Uterus (tissue), 4 donors: ENCODE data around the gene RINL. TPM values are rescaled to one million over a fixed set of nuclear protein-coding genes. Genes with fewer than 3 reads are reported as not detected.
"Not testable (repeated sequence)": the region's sequence is repeated elsewhere in the genome, so short reads cannot be mapped to it uniquely, and the experiment has no call there.

ENCODE experiments used
- DNase-seq, 2 donors: peaks; one replicate each; pipeline ENCODE4 v3.0.0-alpha.2; 2019 to 2020
- H3K27ac ChIP-seq, 2 donors: fragments of 200-600 bp; sonication (generic); 1 replicate in 1 of 2; 2 replicates in 1 of 2; pipeline ENCODE4 v1.5.1; 2016 to 2018
- H3K27me3 ChIP-seq, 2 donors: fragments of 200-600 bp; sonication (generic); one replicate each; pipeline ENCODE4 v1.5.1; 2018 to 2019; ENCODE audit warnings: control low read depth in 1 of 2
- H3K36me3 ChIP-seq, 2 donors: fragments of 200-600 bp; sonication (generic); one replicate each; pipeline ENCODE4 v1.5.1; 2019; ENCODE audit warnings: control low read depth in 1 of 2
- H3K4me1 ChIP-seq, 2 donors: fragments of 200-600 bp; sonication (generic); one replicate each; pipeline ENCODE4 v1.5.1; 2018 to 2019; ENCODE audit warnings: control low read depth in 1 of 2
- H3K4me3 ChIP-seq, 2 donors: fragments of 200-600 bp; sonication (generic); 1 replicate in 1 of 2; 2 replicates in 1 of 2; pipeline ENCODE4 v1.5.1; 2018 to 2019; ENCODE audit warnings: mild to moderate bottlenecking in 1 of 2
- H3K9me3 ChIP-seq, 2 donors: fragments of 200-600 bp; sonication (generic); one replicate each; pipeline ENCODE4 v1.5.1; 2019; ENCODE audit warnings: control low read depth in 1 of 2
- POLR2A ChIP-seq, 2 donors: fragments of 450-650 bp; IDR thresholded peaks; one replicate each; pipeline ENCODE4 v1.6.1; 2016; ENCODE audit warnings: antibody characterized with exemption in 2 of 2, mild to moderate bottlenecking in 1 of 2, moderate library complexity in 1 of 2
- intact Hi-C: fragments of 100-400 bp; cut with DNase I; formaldehyde crosslinking; loops from one replicate; pipeline ENCODE4 v1.15.1; 2023; ENCODE audit warnings: low total_unique reads
- total RNA-seq, 4 donors: library from RNA; depleted of rRNA in 3 of 4; stranded (reverse); fragments of >200 nt in 3 of 4; gene quantifications; one replicate each; pipeline versions ENCODE4 v1.1.0 to v1.2.4, GENCODE V29; 2014 to 2023
- TF ChIP-seq, protein P1 (sequence below), 4 experiments: fragments of 200-600 bp in 2 of 4; fragments of 450-650 bp in 2 of 4; sonication (generic) in 2 of 4; IDR thresholded peaks; one replicate each; pipeline ENCODE4 v1.5.1; 2016 to 2019; ENCODE audit warnings: antibody characterized with exemption in 4 of 4, mild to moderate bottlenecking in 2 of 4, moderate library complexity in 1 of 4
- donor health status: DM: yes; HTN: yes; CAD: no.

Gene RINL
- total RNA-seq, 4 donors from 2014 or later: 3.3 to 308 (median 5.0) TPM

DNA sequence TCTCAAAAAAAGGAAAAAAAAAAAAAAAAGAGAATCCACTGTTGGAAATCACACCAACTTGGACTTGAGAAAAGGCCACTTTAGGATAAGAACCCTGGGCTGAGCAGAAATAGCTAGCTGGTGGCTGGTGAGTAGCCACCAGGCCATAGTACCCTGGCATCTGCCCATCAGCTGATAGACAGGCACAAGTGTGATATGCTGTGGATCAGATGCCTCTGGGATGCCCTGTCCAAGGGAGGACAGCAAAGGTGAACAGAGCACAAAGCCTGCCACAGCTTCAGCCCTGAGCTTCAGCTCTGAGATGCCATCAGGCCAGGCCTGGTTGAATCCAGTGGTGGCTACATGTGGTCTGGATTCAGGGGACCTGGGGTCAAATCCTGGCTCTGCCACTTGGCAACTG lies 12.6 kb upstream of the RINL start:
- Histone ChIP-seq H3K4me1 (no peaks in the 10 kb centered on the region), H3K36me3 (no peaks in the 10 kb centered on the region), H3K27me3 (no peaks in the 10 kb centered on the region), H3K9me3 (no peaks in the 10 kb centered on the region), H3K27ac (no peak overlapping the region), H3K4me3 (no peak overlapping the region)
- TF ChIP-seq, protein P1, sequence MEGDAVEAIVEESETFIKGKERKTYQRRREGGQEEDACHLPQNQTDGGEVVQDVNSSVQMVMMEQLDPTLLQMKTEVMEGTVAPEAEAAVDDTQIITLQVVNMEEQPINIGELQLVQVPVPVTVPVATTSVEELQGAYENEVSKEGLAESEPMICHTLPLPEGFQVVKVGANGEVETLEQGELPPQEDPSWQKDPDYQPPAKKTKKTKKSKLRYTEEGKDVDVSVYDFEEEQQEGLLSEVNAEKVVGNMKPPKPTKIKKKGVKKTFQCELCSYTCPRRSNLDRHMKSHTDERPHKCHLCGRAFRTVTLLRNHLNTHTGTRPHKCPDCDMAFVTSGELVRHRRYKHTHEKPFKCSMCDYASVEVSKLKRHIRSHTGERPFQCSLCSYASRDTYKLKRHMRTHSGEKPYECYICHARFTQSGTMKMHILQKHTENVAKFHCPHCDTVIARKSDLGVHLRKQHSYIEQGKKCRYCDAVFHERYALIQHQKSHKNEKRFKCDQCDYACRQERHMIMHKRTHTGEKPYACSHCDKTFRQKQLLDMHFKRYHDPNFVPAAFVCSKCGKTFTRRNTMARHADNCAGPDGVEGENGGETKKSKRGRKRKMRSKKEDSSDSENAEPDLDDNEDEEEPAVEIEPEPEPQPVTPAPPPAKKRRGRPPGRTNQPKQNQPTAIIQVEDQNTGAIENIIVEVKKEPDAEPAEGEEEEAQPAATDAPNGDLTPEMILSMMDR (IDR thresholded peaks at IDR 0.05): no peak
- TF ChIP-seq POLR2A (IDR thresholded peaks at IDR 0.05): no peak
- no peak for DNase-seq
- intact Hi-C loops: no loop called here

DNA sequence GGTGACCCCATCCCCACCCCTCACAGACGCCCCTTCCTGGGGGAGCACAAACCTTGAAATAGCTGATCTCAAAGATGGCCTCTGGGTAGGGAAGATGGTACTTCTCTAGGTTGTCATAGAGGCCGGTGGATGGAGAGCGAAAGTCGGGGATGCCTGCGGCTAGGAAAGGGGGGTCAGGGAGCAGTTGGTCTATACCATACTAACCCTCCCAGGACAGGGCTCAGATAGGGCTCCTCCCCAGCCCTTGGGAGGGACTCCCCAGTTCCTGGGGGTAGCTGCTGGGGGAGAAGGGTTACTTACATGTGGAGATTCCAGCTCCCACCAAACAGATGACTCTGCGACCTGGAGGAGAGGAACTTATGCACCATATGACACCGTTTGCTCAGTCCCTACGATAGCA lies 11.7 kb upstream of the RINL start:
- Histone ChIP-seq H3K4me1 (no peaks in the 10 kb centered on the region), H3K27ac (no peak overlapping the region), H3K27me3 (no peaks in the 10 kb centered on the region), H3K4me3 (no peak overlapping the region), H3K9me3 (no peaks in the 10 kb centered on the region), H3K36me3 (no peaks in the 10 kb centered on the region)
- TF ChIP-seq, protein P1 (IDR thresholded peaks at IDR 0.05): no peak
- TF ChIP-seq POLR2A (IDR thresholded peaks at IDR 0.05): no peak
- no peak for DNase-seq
- intact Hi-C loops: no loop called here

GRCh38 chr19:38888876-38889275 lies 10.8 kb upstream of the RINL start:
- Histone ChIP-seq H3K9me3 (no peaks in the 10 kb centered on the region), H3K36me3 (no peaks in the 10 kb centered on the region), H3K27ac (no peak overlapping the region), H3K4me3 (no peak overlapping the region), H3K4me1 (no peaks in the 10 kb centered on the region), H3K27me3 (no peaks in the 10 kb centered on the region)
- intact Hi-C loops: no loop called here
- TF ChIP-seq, protein P1 (IDR thresholded peaks at IDR 0.05): no peak
- TF ChIP-seq POLR2A (IDR thresholded peaks at IDR 0.05): no peak
- DNase-seq: no peak

- H3K36me3 ChIP-seq, H3K27me3 ChIP-seq, H3K4me1 ChIP-seq, H3K9me3 ChIP-seq, DNase-seq, H3K4me3 ChIP-seq, intact Hi-C loops, H3K27ac ChIP-seq: not testable (repeated sequence)
These were observed 6.6 kb upstream of the RINL start for GRCh38 chr19:38884691-38885090.

- H3K4me1 ChIP-seq: no peaks in the 10 kb centered on the region
- DNase-seq: no peak
- H3K36me3 ChIP-seq: no peaks in the 10 kb centered on the region
- H3K27me3 ChIP-seq: no peaks in the 10 kb centered on the region
- no peak for TF ChIP-seq POLR2A (IDR thresholded peaks at IDR 0.05)
- TF ChIP-seq, protein P1 (IDR thresholded peaks at IDR 0.05): no peak
- H3K9me3 ChIP-seq: no peaks in the 10 kb centered on the region
- intact Hi-C loops: no loop called here
- H3K4me3 ChIP-seq: no peak overlapping the region
- no peak overlapping the region for H3K27ac ChIP-seq
These were observed 5.2 kb upstream of the RINL start for GRCh38 chr19:38883286-38883685.
